ENCODE results near the gene NFATC1.

Gene NFATC1

GRCh38 chr18:79512461-79513380 is 117.0 kb downstream of the NFATC1 start:
- H3K27ac ChIP-seq (ENCODE audit: low read length): no peak overlapping the region
- peaks cover 3 to 37% of the 10 kb centered on the region in 2 donors for H3K36me3 ChIP-seq (ENCODE audit: control insufficient read depth in 1 of 2, insufficient read depth in 2 of 2, low read length in 2 of 2)
- no peaks in the 10 kb centered on the region for H3K27me3 ChIP-seq (ENCODE audit: low read depth, low read length)
- H3K9me3 ChIP-seq (ENCODE audit: control insufficient read depth in 1 of 2, low read length in 2 of 2): no peaks in the 10 kb centered on the region
- peaks cover 0 to 7% of the 10 kb centered on the region in 2 donors for H3K4me1 ChIP-seq (ENCODE audit: control insufficient read depth in 1 of 2, insufficient read depth in 2 of 2, low read length in 2 of 2)
- no peak overlapping the region for H3K4me3 ChIP-seq (ENCODE audit: low read depth in 1 of 2, low read length in 2 of 2)

GRCh38 chr18:79513381-79514081 is 117.8 kb downstream of the NFATC1 start:
- Histone ChIP-seq H3K36me3 (ENCODE audit: control insufficient read depth in 1 of 2, insufficient read depth in 2 of 2, low read length in 2 of 2) (peaks cover 3 to 37% of the 10 kb centered on the region in 2 donors), H3K27ac (ENCODE audit: low read length) (no peak overlapping the region), H3K4me3 (ENCODE audit: low read depth in 1 of 2, low read length in 2 of 2) (no peak overlapping the region), H3K9me3 (ENCODE audit: control insufficient read depth in 1 of 2, low read length in 2 of 2) (no peaks in the 10 kb centered on the region), H3K27me3 (ENCODE audit: low read depth, low read length) (no peaks in the 10 kb centered on the region), H3K4me1 (ENCODE audit: control insufficient read depth in 1 of 2, insufficient read depth in 2 of 2, low read length in 2 of 2) (peaks cover 0 to under 1% of the 10 kb centered on the region in 2 donors)

GRCh38 chr18:79515331-79515730 is 119.6 kb downstream of the NFATC1 start:
- Histone ChIP-seq H3K9me3 (ENCODE audit: control insufficient read depth in 1 of 2, low read length in 2 of 2) (no peaks in the 10 kb centered on the region), H3K4me3 (ENCODE audit: low read depth in 1 of 2, low read length in 2 of 2) (no peak overlapping the region), H3K4me1 (ENCODE audit: control insufficient read depth in 1 of 2, insufficient read depth in 2 of 2, low read length in 2 of 2) (peaks cover 0 to 3% of the 10 kb centered on the region in 2 donors), H3K36me3 (ENCODE audit: control insufficient read depth in 1 of 2, insufficient read depth in 2 of 2, low read length in 2 of 2) (peaks cover 0 to 30% of the 10 kb centered on the region in 2 donors), H3K27ac (ENCODE audit: low read length) (no peak overlapping the region), H3K27me3 (ENCODE audit: low read depth, low read length) (no peaks in the 10 kb centered on the region)

- Histone ChIP-seq H3K9me3 (ENCODE audit: control insufficient read depth in 1 of 2, low read length in 2 of 2) (no peaks in the 10 kb centered on the region), H3K36me3 (ENCODE audit: control insufficient read depth in 1 of 2, insufficient read depth in 2 of 2, low read length in 2 of 2) (peaks cover 0 to 27% of the 10 kb centered on the region in 2 donors), H3K27me3 (ENCODE audit: low read depth, low read length) (no peaks in the 10 kb centered on the region), H3K4me1 (ENCODE audit: control insufficient read depth in 1 of 2, insufficient read depth in 2 of 2, low read length in 2 of 2) (peaks cover 0 to 3% of the 10 kb centered on the region in 2 donors), H3K4me3 (ENCODE audit: low read depth in 1 of 2, low read length in 2 of 2) (no peak overlapping the region), H3K27ac (ENCODE audit: low read length) (no peak overlapping the region)
Observed at GRCh38 chr18:79515944-79516351, 120.2 kb downstream of the NFATC1 start.

- Histone ChIP-seq H3K4me3 (ENCODE audit: low read depth in 1 of 2, low read length in 2 of 2) (no peak overlapping the region), H3K36me3 (ENCODE audit: control insufficient read depth in 1 of 2, insufficient read depth in 2 of 2, low read length in 2 of 2) (peaks cover 0 to 26% of the 10 kb centered on the region in 2 donors), H3K27ac (ENCODE audit: low read length) (no peak overlapping the region), H3K9me3 (ENCODE audit: control insufficient read depth in 1 of 2, low read length in 2 of 2) (no peaks in the 10 kb centered on the region), H3K27me3 (ENCODE audit: low read depth, low read length) (no peaks in the 10 kb centered on the region), H3K4me1 (ENCODE audit: control insufficient read depth in 1 of 2, insufficient read depth in 2 of 2, low read length in 2 of 2) (peaks cover 0 to 3% of the 10 kb centered on the region in 2 donors)
Observed at GRCh38 chr18:79516441-79516931, 120.8 kb downstream of the NFATC1 start.

GRCh38 chr18:79517341-79517740 is 121.6 kb downstream of the NFATC1 start:
- H3K9me3 ChIP-seq (ENCODE audit: control insufficient read depth in 1 of 2, low read length in 2 of 2): no peaks in the 10 kb centered on the region
- peaks cover 0 to 19% of the 10 kb centered on the region in 2 donors for H3K36me3 ChIP-seq (ENCODE audit: control insufficient read depth in 1 of 2, insufficient read depth in 2 of 2, low read length in 2 of 2)
- H3K4me1 ChIP-seq (ENCODE audit: control insufficient read depth in 1 of 2, insufficient read depth in 2 of 2, low read length in 2 of 2): peaks cover 0 to 3% of the 10 kb centered on the region in 2 donors
- H3K4me3 ChIP-seq (ENCODE audit: low read depth in 1 of 2, low read length in 2 of 2): no peak overlapping the region
- no peak overlapping the region for H3K27ac ChIP-seq (ENCODE audit: low read length)
- no peaks in the 10 kb centered on the region for H3K27me3 ChIP-seq (ENCODE audit: low read depth, low read length)

GRCh38 chr18:79518028-79518682 is 122.4 kb downstream of the NFATC1 start:
- peaks cover 0 to 10% of the 10 kb centered on the region in 2 donors for H3K36me3 ChIP-seq (ENCODE audit: control insufficient read depth in 1 of 2, insufficient read depth in 2 of 2, low read length in 2 of 2)
- no peaks in the 10 kb centered on the region for H3K9me3 ChIP-seq (ENCODE audit: control insufficient read depth in 1 of 2, low read length in 2 of 2)
- H3K27ac ChIP-seq (ENCODE audit: low read length): no peak overlapping the region
- peaks cover 0 to 4% of the 10 kb centered on the region in 2 donors for H3K4me1 ChIP-seq (ENCODE audit: control insufficient read depth in 1 of 2, insufficient read depth in 2 of 2, low read length in 2 of 2)
- no peak overlapping the region for H3K4me3 ChIP-seq (ENCODE audit: low read depth in 1 of 2, low read length in 2 of 2)
- H3K27me3 ChIP-seq (ENCODE audit: low read depth, low read length): no peaks in the 10 kb centered on the region

GRCh38 chr18:79518683-79519128 is 123.0 kb downstream of the NFATC1 start:
- Histone ChIP-seq H3K27ac (ENCODE audit: low read length) (no peak overlapping the region), H3K9me3 (ENCODE audit: control insufficient read depth in 1 of 2, low read length in 2 of 2) (no peaks in the 10 kb centered on the region), H3K27me3 (ENCODE audit: low read depth, low read length) (no peaks in the 10 kb centered on the region), H3K4me1 (ENCODE audit: control insufficient read depth in 1 of 2, insufficient read depth in 2 of 2, low read length in 2 of 2) (peaks cover 0 to 7% of the 10 kb centered on the region in 2 donors), H3K4me3 (ENCODE audit: low read depth in 1 of 2, low read length in 2 of 2) (no peak overlapping the region), H3K36me3 (ENCODE audit: control insufficient read depth in 1 of 2, insufficient read depth in 2 of 2, low read length in 2 of 2) (peaks cover 0 to 6% of the 10 kb centered on the region in 2 donors)

GRCh38 chr18:79519751-79520477 is 124.2 kb downstream of the NFATC1 start:
- no peaks in the 10 kb centered on the region for H3K9me3 ChIP-seq (ENCODE audit: control insufficient read depth in 1 of 2, low read length in 2 of 2)
- H3K4me1 ChIP-seq (ENCODE audit: control insufficient read depth in 1 of 2, insufficient read depth in 2 of 2, low read length in 2 of 2): peaks cover 0 to 7% of the 10 kb centered on the region in 2 donors
- no peaks in the 10 kb centered on the region for H3K27me3 ChIP-seq (ENCODE audit: low read depth, low read length)
- H3K36me3 ChIP-seq (ENCODE audit: control insufficient read depth in 1 of 2, insufficient read depth in 2 of 2, low read length in 2 of 2): no peaks in the 10 kb centered on the region
- H3K4me3 ChIP-seq (ENCODE audit: low read depth in 1 of 2, low read length in 2 of 2): no peak overlapping the region
- H3K27ac ChIP-seq (ENCODE audit: low read length): no peak overlapping the region

- H3K27me3 ChIP-seq (ENCODE audit: low read depth, low read length): no peaks in the 10 kb centered on the region
- H3K4me3 ChIP-seq (ENCODE audit: low read depth in 1 of 2, low read length in 2 of 2): no peak overlapping the region
- H3K9me3 ChIP-seq (ENCODE audit: control insufficient read depth in 1 of 2, low read length in 2 of 2): no peaks in the 10 kb centered on the region
- H3K27ac ChIP-seq (ENCODE audit: low read length): no peak overlapping the region
- peaks cover 0 to 10% of the 10 kb centered on the region in 2 donors for H3K4me1 ChIP-seq (ENCODE audit: control insufficient read depth in 1 of 2, insufficient read depth in 2 of 2, low read length in 2 of 2)
- no peaks in the 10 kb centered on the region for H3K36me3 ChIP-seq (ENCODE audit: control insufficient read depth in 1 of 2, insufficient read depth in 2 of 2, low read length in 2 of 2)
Observed at GRCh38 chr18:79520478-79521390, 125.0 kb downstream of the NFATC1 start.
